Testis (tissue), 3 donors: ENCODE measurements around the gene DECR2. TPM values are rescaled to one million over a fixed set of nuclear protein-coding genes. Genes with fewer than 3 reads are reported as not detected.
"Not testable (repeated sequence)": the region's sequence is repeated elsewhere in the genome, so short reads cannot be mapped to it uniquely, and the experiment has no call there.

Source experiments
- DNase-seq: peaks from one replicate; pipeline ENCODE4 v3.0.0-alpha.2; 2019
- H3K27ac ChIP-seq, 2 donors: fragments of 200-600 bp; sonication (generic); one replicate each; pipeline ENCODE4 v1.5.1; 2019
- H3K27me3 ChIP-seq: fragments of 200-600 bp; sonication (generic); one replicate; pipeline ENCODE4 v1.5.1; 2019
- H3K36me3 ChIP-seq: fragments of 200-600 bp; sonication (generic); one replicate; pipeline ENCODE4 v1.5.1; 2017; ENCODE audit warnings: low read depth; ENCODE audit errors: missing control alignments
- H3K4me1 ChIP-seq: fragments of 200-600 bp; sonication (generic); one replicate; pipeline ENCODE4 v1.5.1; 2019
- H3K4me3 ChIP-seq, 2 donors: fragments of 200-600 bp; sonication (generic); one replicate each; pipeline ENCODE4 v1.5.1; 2017 to 2019
- H3K9me3 ChIP-seq: fragments of 200-600 bp; sonication (generic); one replicate; pipeline ENCODE4 v1.5.1; 2017
- POLR2A ChIP-seq: fragments of 450-650 bp; IDR thresholded peaks from one replicate; pipeline ENCODE4 v1.6.1; 2017; ENCODE audit warnings: antibody characterized with exemption, mild to moderate bottlenecking, moderate library complexity
- WGBS, 2 donors: methylation state at CpG; one replicate each; pipeline ENCODE4 v1.1.5; 2018; 5-methylcytosine and 5-hydroxymethylcytosine counted together
- intact Hi-C: fragments of 100-400 bp; cut with DNase I; formaldehyde crosslinking; loops from one replicate; pipeline ENCODE4 v1.15.1; 2023; ENCODE audit warnings: low total_unique reads
- polyA plus RNA-seq: library from polyadenylated mRNA; stranded (reverse); fragments of 350-450 nt; fragmentation: Illumina TruSeq; extraction: RNeasy Lipid Tissue Mini Kit (QIAGEN cat#74804); gene quantifications from one replicate; pipeline ENCODE4 v1.2.3, GENCODE V29; 2014; ENCODE audit warnings: low read depth, low replicate concordance; ENCODE audit not compliant: insufficient read depth
- total RNA-seq, 2 donors: library from RNA; depleted of rRNA; stranded (reverse); fragments of >200 nt; gene quantifications; one replicate each; pipeline ENCODE4 v1.2.3, GENCODE V29; 2016
- TF ChIP-seq, protein P1 (sequence below), 3 experiments: fragments of 450-650 bp in 2 of 3; fragments of 200-600 bp in 1 of 3; sonication (generic) in 1 of 3; IDR thresholded peaks; one replicate each; pipeline ENCODE4 v1.5.1; 2016 to 2019; ENCODE audit warnings: antibody characterized with exemption in 3 of 3, mild to moderate bottlenecking in 2 of 3, moderate library complexity in 1 of 3

The DECR2 gene
- total and polyA plus RNA-seq, 3 donors from 2014 or later = 33.2 to 56.1 (median 52.2) TPM

DNA sequence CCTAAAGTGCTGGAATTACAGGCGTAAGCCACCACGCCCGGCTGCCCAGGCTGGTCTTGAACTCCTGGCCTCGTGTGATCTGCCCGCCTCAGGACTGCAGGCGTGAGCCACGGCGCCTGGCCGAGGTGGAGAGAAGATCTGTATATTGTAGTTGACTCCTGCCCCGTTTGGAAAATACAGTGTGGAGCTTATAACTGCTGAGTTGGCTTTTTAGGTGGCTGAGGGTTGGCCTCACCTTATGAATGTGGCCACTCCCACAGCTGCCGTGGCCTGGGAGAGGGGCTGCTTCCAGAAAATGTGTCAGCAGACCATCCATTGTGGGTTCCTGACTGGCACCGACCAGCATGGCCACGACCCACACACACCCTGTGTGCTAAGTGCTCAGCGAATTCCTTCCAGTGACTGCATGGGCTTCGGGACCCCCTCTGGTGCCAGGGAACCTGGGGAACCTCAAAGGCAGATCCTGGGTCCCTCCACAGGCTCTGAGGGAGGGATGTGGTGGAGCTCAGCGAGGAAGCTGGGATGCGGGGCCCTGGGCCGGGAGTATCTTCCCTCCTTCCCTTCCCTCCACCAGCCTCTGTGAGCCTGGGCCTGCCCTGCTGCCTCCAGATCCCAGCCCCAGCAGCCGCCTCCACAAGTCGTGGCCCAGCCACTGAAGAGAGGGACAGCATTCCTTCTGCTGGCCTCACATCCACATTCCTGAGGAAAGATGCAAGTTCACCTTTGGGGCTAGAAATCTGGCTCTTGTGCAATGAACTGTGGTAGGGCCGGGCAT, 12.9 kb downstream of the DECR2 start:
- Histone ChIP-seq H3K36me3 (no peaks in the 10 kb centered on the region), H3K27me3 (no peaks in the 10 kb centered on the region), H3K4me3 (no peak overlapping the region), H3K9me3 (no peaks in the 10 kb centered on the region), H3K27ac (no peak overlapping the region), H3K4me1 (peaks cover 16% of the 10 kb centered on the region)
- TF ChIP-seq, protein P1, sequence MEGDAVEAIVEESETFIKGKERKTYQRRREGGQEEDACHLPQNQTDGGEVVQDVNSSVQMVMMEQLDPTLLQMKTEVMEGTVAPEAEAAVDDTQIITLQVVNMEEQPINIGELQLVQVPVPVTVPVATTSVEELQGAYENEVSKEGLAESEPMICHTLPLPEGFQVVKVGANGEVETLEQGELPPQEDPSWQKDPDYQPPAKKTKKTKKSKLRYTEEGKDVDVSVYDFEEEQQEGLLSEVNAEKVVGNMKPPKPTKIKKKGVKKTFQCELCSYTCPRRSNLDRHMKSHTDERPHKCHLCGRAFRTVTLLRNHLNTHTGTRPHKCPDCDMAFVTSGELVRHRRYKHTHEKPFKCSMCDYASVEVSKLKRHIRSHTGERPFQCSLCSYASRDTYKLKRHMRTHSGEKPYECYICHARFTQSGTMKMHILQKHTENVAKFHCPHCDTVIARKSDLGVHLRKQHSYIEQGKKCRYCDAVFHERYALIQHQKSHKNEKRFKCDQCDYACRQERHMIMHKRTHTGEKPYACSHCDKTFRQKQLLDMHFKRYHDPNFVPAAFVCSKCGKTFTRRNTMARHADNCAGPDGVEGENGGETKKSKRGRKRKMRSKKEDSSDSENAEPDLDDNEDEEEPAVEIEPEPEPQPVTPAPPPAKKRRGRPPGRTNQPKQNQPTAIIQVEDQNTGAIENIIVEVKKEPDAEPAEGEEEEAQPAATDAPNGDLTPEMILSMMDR (IDR thresholded peaks at IDR 0.05) = no peak
- no peak for TF ChIP-seq POLR2A
- WGBS, 2 donors = 90 to 92% methylated on average over 13 to 21 of the region's 21 CpGs
- intact Hi-C loops = no loop called here
- no peak for DNase-seq

DNA sequence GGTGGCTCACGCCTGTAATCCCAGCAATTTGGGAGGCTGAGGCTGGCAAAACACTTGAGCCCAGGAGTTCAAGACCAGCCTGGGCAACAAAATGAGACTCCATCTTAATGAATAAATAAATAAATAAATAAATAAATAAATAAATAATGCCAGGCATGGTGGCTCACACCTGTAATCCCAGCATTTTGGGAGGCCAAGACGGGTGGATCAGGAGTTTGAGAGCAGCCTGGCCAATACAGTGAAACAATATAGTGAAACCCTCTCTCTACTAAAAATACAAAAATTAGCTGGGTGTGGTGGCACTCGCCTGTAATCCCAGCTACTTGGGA, 13.4 kb downstream of the DECR2 start:
- H3K27ac ChIP-seq, intact Hi-C loops, H3K36me3 ChIP-seq, H3K4me3 ChIP-seq, H3K9me3 ChIP-seq, DNase-seq, H3K27me3 ChIP-seq: not testable (repeated sequence)
- 92 to 94% methylated on average over 3 of the region's 3 CpGs for WGBS, 2 donors
- H3K4me1 ChIP-seq = peaks cover 13% of the 10 kb centered on the region

DNA sequence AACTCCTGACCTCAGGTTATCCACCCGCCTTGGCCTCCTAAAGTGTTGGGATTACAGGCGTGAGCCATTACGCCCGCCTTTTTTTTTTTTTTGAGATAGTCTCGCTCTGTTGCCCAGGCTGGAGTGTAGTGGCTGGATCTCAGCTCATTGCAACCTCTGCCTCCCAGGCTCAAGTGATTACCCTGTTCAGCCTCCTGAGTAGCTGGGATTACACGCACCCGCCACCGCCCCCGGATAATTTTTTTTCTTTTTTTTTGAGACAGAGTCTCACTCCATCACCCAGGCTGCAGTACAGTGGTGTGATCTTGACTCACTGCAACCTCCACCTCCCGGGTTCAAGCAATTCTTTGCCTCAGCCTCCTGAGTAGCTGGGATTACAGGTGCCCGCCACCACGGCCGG, 20.5 kb downstream of the DECR2 start:
- intact Hi-C loops, H3K27me3 ChIP-seq, H3K27ac ChIP-seq, H3K4me3 ChIP-seq, DNase-seq, H3K9me3 ChIP-seq, H3K36me3 ChIP-seq: not testable (repeated sequence)
- peaks cover 22% of the 10 kb centered on the region for H3K4me1 ChIP-seq
- WGBS, 2 donors = 92 to 95% methylated on average over 13 of the region's 13 CpGs

DNA sequence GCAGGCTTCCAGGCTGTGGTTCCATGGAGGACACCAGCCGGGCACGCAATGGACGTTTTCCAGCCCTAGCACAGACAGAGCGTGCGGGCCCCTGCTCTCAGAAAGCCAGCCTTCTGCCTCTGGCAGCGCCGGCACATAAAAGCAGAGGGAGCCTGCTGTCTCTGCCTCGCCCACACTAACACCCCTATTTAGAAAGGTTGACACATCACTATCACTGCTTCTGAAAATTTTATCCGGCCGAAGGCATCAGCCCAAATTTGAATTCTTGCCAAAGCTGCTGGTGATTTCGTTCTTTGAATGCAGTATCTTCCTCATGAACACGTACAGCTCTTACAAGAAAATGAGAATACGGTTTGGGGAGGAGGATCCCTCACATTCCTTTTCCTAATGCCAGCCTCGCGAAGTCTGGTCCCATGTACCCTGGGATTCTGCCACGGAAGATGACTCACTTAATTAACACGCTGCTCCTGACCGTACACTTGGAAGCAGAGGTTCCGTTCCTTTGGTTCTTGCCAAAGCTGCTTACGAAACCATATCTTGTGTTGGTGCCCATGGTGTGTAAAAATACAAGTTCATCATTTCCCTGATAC, 22.4 kb downstream of the DECR2 start:
- H3K9me3 ChIP-seq = no peaks in the 10 kb centered on the region
- no peak for TF ChIP-seq POLR2A
- TF ChIP-seq, protein P1 (IDR thresholded peaks at IDR 0.05) = no peak
- no peaks in the 10 kb centered on the region for H3K27me3 ChIP-seq
- peak overlapping the region; percentile 91 to 95 for H3K27ac ChIP-seq
- H3K4me3 ChIP-seq = peak overlapping the region; percentile 62 to 76
- H3K36me3 ChIP-seq = no peaks in the 10 kb centered on the region
- intact Hi-C loops = no loop called here
- WGBS, 2 donors = 8 to 13% methylated on average over 15 to 20 of the region's 20 CpGs
- peaks cover 36% of the 10 kb centered on the region for H3K4me1 ChIP-seq
- peak; percentile 78 for DNase-seq

DNA sequence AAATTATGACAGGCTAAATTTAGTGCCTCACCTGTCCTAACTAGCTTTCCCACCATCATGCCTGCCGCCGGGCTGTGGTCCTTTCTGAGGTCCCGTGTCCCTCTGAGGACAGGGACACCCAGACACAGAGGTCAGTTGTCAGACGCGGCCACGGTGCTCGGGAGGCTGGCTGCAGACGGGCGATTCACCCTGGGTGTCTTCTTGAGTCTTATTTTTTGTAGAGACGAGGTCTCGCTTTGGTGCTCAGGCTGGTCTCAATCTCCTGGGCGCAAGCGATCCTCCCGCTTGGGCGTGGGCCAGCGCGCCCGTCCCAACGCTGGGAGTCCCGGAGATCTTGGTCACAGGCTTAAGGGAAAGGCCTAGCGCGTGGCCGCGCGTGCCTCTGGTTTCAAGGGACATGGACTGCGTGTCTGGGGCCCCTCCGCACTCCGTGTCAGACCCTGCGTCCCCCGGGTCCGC, 23.0 kb downstream of the DECR2 start:
- intact Hi-C loops = no loop called here
- no peaks in the 10 kb centered on the region for H3K9me3 ChIP-seq
- peaks cover 36% of the 10 kb centered on the region for H3K4me1 ChIP-seq
- H3K4me3 ChIP-seq = peak overlapping the region; percentile 62 to 76
- peak overlapping the region; percentile 91 to 95 for H3K27ac ChIP-seq
- DNase-seq = peak; percentile 57
- no peaks in the 10 kb centered on the region for H3K27me3 ChIP-seq
- WGBS, 2 donors = 6 to 19% methylated on average over 3 to 22 of the region's 31 CpGs
- TF ChIP-seq POLR2A = no peak
- TF ChIP-seq, protein P1 (IDR thresholded peaks at IDR 0.05) = no peak
- no peaks in the 10 kb centered on the region for H3K36me3 ChIP-seq
